Muscle of back (tissue), 13 donors: ENCODE results near the gene CCR1. TPM values are rescaled to one million over a fixed set of nuclear protein-coding genes. Genes with fewer than 3 reads are reported as not detected.

Experiments used
- DNase-seq, 3 donors: peaks; one replicate each; pipeline versions ENCODE4 v3.0.0 to v3.0.0-alpha.2; 2013
- long read RNA-seq, 9 donors: transcript quantifications; one replicate each; lab custom pipeline, GENCODE V29; 2026
- polyA plus RNA-seq, 10 donors: library from polyadenylated mRNA; unstranded; fragments of 120-200 nt; gene quantifications; one replicate each; pipeline ENCODE4 v1.2.1, GENCODE V29; 2013; ENCODE audit not compliant: insufficient read length in 10 of 10

CCR1 gene
- polyA plus RNA-seq, result 1 to 10 TPM; 2.4 to 4.9 (median 3.6) TPM
- long read RNA-seq, donor 1, partial matches to known transcripts, result 0 of 1 reads
- long read RNA-seq, donor 1, other reads (novel, unspliced or antisense), result 0 of 1 reads
- long read RNA-seq, donor 2, result 0 reads
- long read RNA-seq, donor 3, result 0 reads
- long read RNA-seq, donor 4, partial matches to known transcripts, result 0 of 1 reads
- long read RNA-seq, donor 4, other reads (novel, unspliced or antisense), result 0 of 1 reads
- long read RNA-seq, donor 5, result 0 reads
- long read RNA-seq, donor 6, result 0 reads
- long read RNA-seq, donor 7, result 0 reads
- long read RNA-seq, donor 8, result 0 reads
- long read RNA-seq, donor 9, partial matches to known transcripts, result 0 of 1 reads
- long read RNA-seq, donor 9, other reads (novel, unspliced or antisense), result 0 of 1 reads

- peak in 1 of 3 donors; percentile 56 for DNase-seq
These were observed at the start of gene CCR1 for GRCh38 chr3:46208167-46208704. TSS of gene CCR1 (minus strand) at chr3:46208313. CDS start at chr3:46204313, 4,000 bp downstream.

GRCh38 chr3:46252980-46253379, 44.9 kb upstream of the CCR1 start:
- no peak for DNase-seq

DNA sequence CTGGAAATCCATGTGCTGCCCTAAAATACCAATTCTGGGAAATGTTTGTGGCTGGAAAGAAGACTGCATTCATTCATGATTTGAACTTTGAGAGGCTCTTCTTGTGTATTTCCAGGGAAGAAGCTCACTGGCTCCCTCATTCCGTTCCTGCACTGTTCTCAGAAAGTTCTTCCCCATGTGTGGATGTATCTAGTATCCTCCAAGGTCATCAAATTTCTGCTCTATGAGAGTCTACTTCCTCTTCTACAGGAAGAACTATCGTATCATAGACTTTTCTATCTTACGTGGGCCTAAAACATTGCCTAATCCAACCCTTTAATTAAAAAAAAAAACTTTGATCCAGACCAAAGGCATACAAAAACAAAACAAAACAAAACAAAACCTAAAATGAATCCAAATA, 37.0 kb upstream of the CCR1 start:
- DNase-seq, result no peak

GRCh38 chr3:46243560-46243959, 35.4 kb upstream of the CCR1 start:
- DNase-seq, result no peak

DNA sequence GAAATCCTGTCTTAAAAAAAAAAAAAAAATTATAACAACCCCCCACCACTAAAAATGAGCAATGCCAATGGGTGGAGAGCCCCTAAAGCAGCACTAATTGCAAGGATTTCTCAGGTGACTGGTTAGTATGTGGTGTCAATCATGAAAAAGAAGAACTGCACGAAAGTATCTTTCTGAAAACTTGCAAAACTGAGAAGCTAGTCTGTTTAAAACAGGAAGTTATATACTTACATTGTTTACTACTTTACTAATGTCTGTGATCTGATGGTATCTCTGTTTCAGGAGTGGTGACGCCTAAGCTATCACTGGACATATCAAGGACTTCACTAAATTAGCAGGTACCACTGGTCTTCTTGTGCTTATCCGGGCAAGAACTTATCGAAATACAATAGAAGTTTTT, 34.0 kb upstream of the CCR1 start, which contains the start of gene CCR3:
CCR3 (plus strand) TSS at position 341 of the 400 bp plus-strand sequence. CDS start 22,699 bp downstream, outside the sequence.
- DNase-seq, result no peak

- DNase-seq, result no peak
These were observed 31.8 kb upstream of the CCR1 start for GRCh38 chr3:46239952-46240351.

DNA sequence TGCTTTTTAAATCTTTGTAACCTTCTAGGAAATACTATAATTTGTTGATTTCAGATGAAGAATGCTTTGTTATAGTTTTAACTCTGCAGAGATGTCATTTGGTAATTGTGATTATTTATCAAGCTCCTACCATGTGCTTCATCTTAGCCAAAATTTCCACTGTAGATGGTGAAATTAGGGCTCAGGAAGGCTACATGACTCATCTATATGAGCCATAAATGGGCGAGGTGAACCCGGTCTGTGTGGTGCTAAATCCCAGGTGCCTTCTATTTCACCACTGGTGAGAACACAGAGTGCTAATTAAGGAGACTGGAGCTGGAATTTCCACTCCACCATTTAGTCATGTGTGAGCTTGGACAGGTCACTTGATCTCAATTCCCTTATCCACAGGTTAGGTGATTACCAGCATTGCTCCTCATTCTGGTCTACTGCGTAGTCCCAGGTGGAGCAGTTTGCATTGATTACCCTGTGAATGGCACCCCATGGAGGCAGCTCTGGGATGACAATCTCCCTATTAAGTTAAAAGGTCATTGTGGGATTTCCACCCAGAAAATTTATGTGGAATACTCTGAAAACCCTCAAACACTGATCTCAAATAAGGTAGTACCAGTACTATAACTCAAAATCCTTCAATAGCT, 31.3 kb upstream of the CCR1 start:
- no peak for DNase-seq

DNA sequence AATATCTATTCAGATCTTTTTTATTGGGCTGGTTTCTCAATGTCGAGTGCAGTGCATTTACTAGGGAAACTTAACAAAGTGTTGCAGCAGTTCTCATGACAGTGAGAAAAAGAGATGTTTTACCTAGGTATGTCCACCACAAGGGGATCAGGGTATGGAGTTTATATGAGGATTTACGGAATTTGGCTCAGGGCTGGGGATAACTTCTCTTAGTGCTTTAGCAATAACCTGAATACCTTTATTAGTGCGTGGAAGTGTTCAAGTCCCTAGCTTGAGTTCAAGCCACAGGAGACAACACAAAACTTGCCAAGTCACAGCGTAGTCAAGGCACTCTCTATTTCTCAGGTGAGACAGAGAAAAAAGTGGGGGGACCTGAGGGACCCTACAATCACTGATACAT, 30.3 kb upstream of the CCR1 start:
- DNase-seq, result no peak

GRCh38 chr3:46236294-46237054, 28.4 kb upstream of the CCR1 start:
- DNase-seq, result no peak

DNA sequence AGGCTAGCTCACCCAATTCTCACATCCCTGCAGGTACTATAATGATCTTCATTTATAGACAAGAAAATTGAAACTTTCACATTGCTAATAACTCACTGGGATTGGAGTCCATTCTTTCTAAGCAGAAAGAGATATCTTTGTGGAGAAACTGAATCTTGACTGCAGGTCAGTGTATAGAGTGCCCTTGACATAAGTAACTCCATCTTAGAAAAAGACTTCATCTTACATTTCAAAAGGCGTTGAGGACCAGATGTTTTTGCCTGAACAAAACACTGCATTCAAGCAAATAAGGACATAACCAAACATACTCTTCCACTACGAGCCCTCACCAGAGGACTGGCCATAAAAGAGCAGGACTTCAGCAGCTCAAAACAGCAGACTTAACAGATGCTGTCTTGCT, 27.3 kb upstream of the CCR1 start:
- no peak for DNase-seq

GRCh38 chr3:46233194-46233593, 25.1 kb upstream of the CCR1 start:
- no peak for DNase-seq

DNA sequence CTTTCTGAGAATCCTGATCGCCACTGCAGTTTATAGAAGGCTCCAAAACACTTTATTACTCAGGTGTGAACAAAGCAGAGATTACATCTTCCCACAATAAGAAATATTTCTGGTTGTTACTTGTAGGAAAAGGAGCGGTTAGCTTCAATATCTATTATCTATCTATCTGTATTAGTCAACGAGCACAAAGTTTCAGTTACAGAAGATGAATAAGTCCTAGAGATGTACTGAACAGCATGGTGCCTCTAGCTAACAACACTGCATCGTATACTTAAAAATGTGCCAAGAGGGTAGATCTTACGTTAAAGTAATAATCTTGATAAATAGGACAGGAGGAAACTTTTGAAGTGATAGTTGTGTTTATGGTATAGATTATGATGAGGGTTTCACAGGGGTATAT, 23.2 kb upstream of the CCR1 start:
- no peak for DNase-seq

DNA sequence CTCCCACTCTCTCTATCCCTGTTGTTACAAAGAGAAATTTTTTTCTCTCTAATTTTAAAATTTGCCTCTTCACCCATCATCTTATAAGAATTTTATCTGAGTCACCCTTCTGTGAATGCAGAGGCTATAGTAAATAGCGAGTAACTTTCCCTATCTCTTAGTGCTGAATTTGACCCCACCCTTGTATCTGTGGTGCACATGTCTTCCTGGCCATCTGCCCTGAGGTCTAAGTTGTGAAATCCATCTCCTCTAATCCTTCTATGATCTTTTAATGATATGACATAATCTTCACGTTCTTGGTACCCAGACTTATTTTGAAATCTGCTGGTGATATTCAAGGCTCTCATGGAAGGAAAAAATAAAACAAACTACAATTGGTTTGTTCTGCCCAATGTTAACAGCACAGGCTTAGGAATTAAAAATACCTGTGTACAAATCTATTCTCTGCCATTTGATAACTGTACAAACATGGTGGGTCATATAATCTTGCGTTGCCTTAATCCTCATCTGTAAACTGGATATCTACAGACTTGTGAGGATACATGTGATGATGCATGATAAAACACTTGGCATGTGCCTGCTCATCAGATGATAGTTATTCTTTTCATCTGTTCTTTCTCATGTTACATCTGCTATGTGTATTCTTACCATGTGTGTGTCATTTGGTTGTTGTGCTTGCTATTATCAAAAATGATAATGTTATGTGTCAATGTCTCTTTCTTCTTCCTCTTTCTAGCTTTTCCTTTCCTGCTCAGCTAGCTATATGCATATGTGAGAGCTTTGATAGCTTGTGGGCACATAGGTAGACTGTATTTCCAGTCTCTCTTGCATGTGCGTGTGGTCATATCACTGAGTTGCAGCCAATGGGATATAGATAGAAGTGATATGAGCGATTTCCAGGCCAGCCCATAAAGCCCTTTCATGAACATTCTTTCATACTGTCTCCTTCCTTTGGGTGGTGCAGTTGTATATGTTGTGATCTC, 20.4 kb upstream of the CCR1 start:
- peak in 1 of 3 donors; percentile 9 for DNase-seq

DNA sequence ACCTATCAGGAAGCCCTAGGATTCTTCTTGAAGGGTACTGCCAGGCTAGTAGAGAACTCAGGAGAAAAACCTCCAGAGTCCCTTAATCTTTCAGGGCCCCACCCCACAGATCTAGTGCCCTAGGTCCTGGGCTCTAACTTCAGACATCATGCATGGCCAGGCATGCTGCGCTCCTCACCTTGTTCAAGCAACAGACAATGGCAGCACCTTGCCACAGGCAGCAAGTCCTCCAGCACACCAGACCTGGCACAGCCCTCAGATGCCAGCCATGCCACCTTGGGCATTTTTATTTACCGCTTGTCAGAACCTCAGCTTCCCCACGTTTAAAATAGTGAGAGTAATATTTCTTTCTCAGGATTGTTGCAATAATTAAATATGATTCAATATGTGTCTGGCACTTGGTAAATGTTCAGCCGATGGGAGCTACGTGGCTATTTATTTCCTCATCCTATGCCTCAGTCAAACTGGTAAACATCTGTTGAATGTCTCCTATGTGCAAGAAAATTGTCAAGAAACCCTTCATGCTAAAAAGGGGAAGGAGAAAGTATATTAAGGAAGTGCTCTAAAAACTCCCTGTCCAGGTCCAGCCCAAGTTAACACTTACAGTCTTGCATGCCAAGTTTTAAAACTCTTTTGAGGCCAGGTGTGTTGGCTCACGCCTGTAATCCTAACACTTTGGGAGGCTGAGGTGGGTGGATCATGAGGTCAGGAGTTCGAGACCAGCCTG, 14.5 kb upstream of the CCR1 start:
- DNase-seq, result no peak

DNA sequence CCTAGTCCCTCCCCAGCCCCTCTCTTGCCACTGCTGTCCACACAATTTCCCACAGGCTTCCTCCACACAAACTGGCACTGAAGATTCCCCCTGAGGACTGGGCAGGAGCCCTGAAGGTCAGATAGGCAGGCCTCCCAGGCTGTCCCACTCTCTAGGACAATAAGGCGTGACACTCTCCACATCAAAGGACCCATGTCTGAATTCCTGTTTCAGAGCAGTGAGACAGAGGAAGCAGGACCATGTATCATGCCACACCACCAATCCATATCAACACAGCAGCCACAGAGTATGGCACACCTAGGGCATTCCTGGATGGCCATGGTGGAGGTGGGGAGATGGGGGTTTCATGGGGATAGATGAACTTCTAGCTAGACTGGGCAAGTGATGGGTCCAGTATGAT, 13.8 kb upstream of the CCR1 start:
- DNase-seq, result no peak

DNA sequence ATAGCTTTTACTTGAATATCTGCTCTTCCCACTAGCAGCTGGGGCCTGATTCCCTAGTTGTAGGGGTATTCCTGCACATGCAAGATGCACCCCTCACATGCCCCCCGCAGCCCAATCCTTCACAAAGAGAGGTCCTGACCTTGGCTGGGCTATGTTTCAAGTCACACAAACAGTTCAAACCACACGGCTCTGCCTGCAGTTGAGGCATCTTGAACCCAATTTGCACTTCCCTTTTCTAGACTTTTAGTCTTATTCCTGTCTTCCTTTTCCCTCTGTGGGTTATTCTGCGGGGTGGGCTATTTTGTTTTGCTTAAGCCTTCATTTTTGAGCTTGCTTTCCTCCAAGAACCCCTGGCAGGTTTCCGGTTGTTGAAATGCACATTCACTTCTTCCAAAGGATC, 13.3 kb upstream of the CCR1 start:
- DNase-seq, result no peak

GRCh38 chr3:46218196-46218709, 10.1 kb upstream of the CCR1 start:
- DNase-seq, result no peak

- no peak for DNase-seq
These were observed 7.8 kb upstream of the CCR1 start for GRCh38 chr3:46215810-46216414.

DNA sequence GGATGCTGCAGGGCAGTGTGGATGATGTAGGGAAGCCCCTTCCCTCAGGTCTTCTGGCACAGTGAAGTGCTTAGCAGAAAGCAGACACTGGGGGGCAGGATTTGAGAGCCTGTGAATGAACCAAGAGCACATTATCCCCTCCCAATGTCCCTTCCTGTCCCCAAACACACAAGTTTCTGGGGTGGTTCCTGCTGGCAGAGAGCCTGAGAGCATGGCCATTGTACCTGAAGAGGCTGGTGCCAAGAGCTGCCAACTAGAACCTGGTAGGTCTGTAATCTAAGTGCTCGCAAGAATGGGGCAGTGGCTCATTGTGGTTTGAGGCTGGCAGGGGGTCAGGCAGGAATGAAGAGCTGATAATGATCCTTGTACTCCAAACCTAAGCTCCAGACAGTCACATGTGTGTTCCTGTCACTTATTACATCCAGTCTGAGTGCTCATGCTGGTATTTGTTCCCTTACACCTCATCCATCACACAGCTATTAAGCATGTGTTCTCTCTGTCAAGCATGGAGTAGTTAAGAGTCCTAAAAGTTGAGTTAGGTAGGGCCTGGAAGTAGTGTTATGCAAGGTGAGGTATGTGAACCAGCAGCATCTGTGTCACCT, 6.7 kb upstream of the CCR1 start:
- no peak for DNase-seq
